ENCODE results near the gene EVX2.
A peak's percentile ranks its signal among the peaks of the same experiment; 100 is the strongest.

Gene EVX2

GRCh38 chr2:176126929-176127773 is 43.4 kb upstream of the EVX2 start (continued):
- TF ChIP-seq ZNF488 (tag by site-specific recombination; IDR thresholded peaks at IDR 0.05) (no peak), KLF17 (tag by site-specific recombination; IDR thresholded peaks at IDR 0.05) (no peak), ZNF274 (IDR thresholded peaks at IDR 0.05; ENCODE audit: low read length) (no peak), ZNF274 (tag by site-specific recombination; IDR thresholded peaks at IDR 0.05; ENCODE audit: borderline replicate concordance) (no peak), ZXDB (tag by site-specific recombination; IDR thresholded peaks at IDR 0.05) (0 out of 2 replicates have a peak, but pooled peaks have one; percentile 11), ZNF658 (tag by site-specific recombination; IDR thresholded peaks at IDR 0.05) (no peak), ZNF654 (tag by site-specific recombination; IDR thresholded peaks at IDR 0.05; ENCODE audit: low read depth) (peak; percentile 92), ATF2 (tag by site-specific recombination; IDR thresholded peaks at IDR 0.05; ENCODE audit: low read depth) (no peak), ZNF184 (tag by site-specific recombination; IDR thresholded peaks at IDR 0.05) (no peak), ZNF2 (tag by site-specific recombination; IDR thresholded peaks at IDR 0.05) (no peak), ZEB2 (tag by site-specific recombination; IDR thresholded peaks at IDR 0.05) (peak; percentile 53), ZNF571 (tag by site-specific recombination; IDR thresholded peaks at IDR 0.05) (no peak), ZNF558 (tag by site-specific recombination; IDR thresholded peaks at IDR 0.05) (no peak), ZNF19 (tag by site-specific recombination; IDR thresholded peaks at IDR 0.05; ENCODE audit: low read depth) (no peak), REST (tag by site-specific recombination; IDR thresholded peaks at IDR 0.05) (no peak), ZNF211 (tag by site-specific recombination; IDR thresholded peaks at IDR 0.05; ENCODE audit: low read depth) (no peak), PBX3 (CRISPR knock-in tag; IDR thresholded peaks at IDR 0.05) (no peak)

GRCh38 chr2:176125772-176126054 is 42.0 kb upstream of the EVX2 start:
- H3K27ac ChIP-seq (ENCODE audit: extremely low read depth, low read depth, low read length) = peak overlapping the region; percentile 22; the same call in 1 of the 2 replicates
- TF ChIP-seq ZNF366 (tag by site-specific recombination; conservative IDR thresholded peaks at IDR 0.05) (0 out of 2 replicates have a peak, but pooled peaks have one; percentile 11), ZXDB (tag by site-specific recombination; IDR thresholded peaks at IDR 0.05) (0 out of 2 replicates have a peak, but pooled peaks have one; percentile 15), ZNF37A (tag by site-specific recombination; IDR thresholded peaks at IDR 0.05) (no peak), KLF10 (tag by site-specific recombination; IDR thresholded peaks at IDR 0.05) (no peak), EGR2 (tag by site-specific recombination; IDR thresholded peaks at IDR 0.05; ENCODE audit: low read depth) (no peak)
- H3K4me3 ChIP-seq (ENCODE audit: low read depth, low read length) = no peak overlapping the region
- H3K36me3 ChIP-seq (ENCODE audit: control insufficient read depth in 2 of 2, insufficient read depth in 1 of 2, low read length in 2 of 2) = peaks cover 0 to 44% of the 10 kb centered on the region in 2 experiments; a peak in 1 of 3 replicates
- ChIA-PET CTCF (interaction anchor here (2.4 to 3.5 kb wide), 4 partner anchors 15 to 529 kb away, joined by 16 to 51 read pairs (median 22); no protein-coding TSS in a partner anchor), POLR2A (interaction anchor here (0.6 to 2.1 kb wide), 3 partner anchors 20 to 843 kb away, joined by 3 to 11 read pairs (median 3); no protein-coding TSS in a partner anchor)
- H3K4me1 ChIP-seq (ENCODE audit: control insufficient read depth, insufficient read depth, low read length) = no peaks in the 10 kb centered on the region; the same call in 1 of the 2 replicates
- no peaks in the 10 kb centered on the region for H3K9me3 ChIP-seq (ENCODE audit: control insufficient read depth, insufficient read depth, low read depth, low read length)
